Placental pericyte (primary cell): ENCODE measurements around the gene CPEB4. TPM values are rescaled to one million over a fixed set of nuclear protein-coding genes. Genes with fewer than 3 reads are reported as not detected.

ENCODE experiments used
- total RNA-seq: library from RNA; depleted of rRNA; stranded (reverse); fragments of >200 nt; gene quantifications from 2 replicates; pipeline ENCODE4 v1.2.3, GENCODE V29; 2012

CPEB4 gene
- total RNA-seq: 46.5 and 66.5 TPM in 2 replicates

GRCh38 chr5:173887610-173888472 is at the start of gene CPEB4:
CPEB4 (plus strand) TSS chr5:173888349; CDS start chr5:173889734, 1,385 bp downstream.

GRCh38 chr5:173988554-173989431 is 100.6 kb downstream of the CPEB4 start, which contains the start of gene C5orf47:
C5orf47 (plus strand) TSS chr5:173989170; CDS start chr5:173989264, 94 bp downstream.

Other genes starting within 250 kb of the CPEB4 start
- not detected in 2 replicates for gene C5orf47, start 100.8 kb downstream of the CPEB4 start, total RNA-seq
- not detected in 2 replicates for gene NSG2, start 157.4 kb downstream of the CPEB4 start, total RNA-seq